AG04450 (cell line): Measurements from ENCODE around the gene MYLK2. TPM values are rescaled to one million over a fixed set of nuclear protein-coding genes. Genes with fewer than 3 reads are reported as not detected.

Experiments used
- CTCF ChIA-PET: fragments of 300-600, 350-600 bp; formaldehyde crosslinking; extraction: SDS; loops from one replicate; lab custom pipeline; 2022; ENCODE audit warnings: antibody characterized with exemption, inconsistent platforms; lab: Charles Lee
- POLR2A ChIA-PET: fragments of 350-600 bp; formaldehyde crosslinking; extraction: SDS; loops from one replicate; lab custom pipeline; 2021; ENCODE audit warnings: antibody characterized with exemption, inconsistent platforms; lab: Yijun Ruan, JAX
- DNase-seq: peaks from one replicate; pipeline ENCODE4 v3.0.0-alpha.2; 2011; ENCODE audit warnings: low read depth, low spot score
- H3K27ac ChIP-seq: one replicate; pipeline ENCODE4 v1.5.1; 2012; ENCODE audit warnings: low read depth, low read length, control low read depth
- H3K27me3 ChIP-seq: one replicate; pipeline ENCODE4 v1.6.0; 2012; ENCODE audit warnings: low read length; ENCODE audit not compliant: control insufficient read depth, insufficient read depth
- H3K4me3 ChIP-seq: 2 replicates; pipeline ENCODE4 v1.5.1; 2011; ENCODE audit warnings: mild to moderate bottlenecking, low read depth, low read length, control low read depth
- H3K9me3 ChIP-seq: 2 replicates; pipeline ENCODE4 v1.5.1; 2012; ENCODE audit warnings: low read length; ENCODE audit not compliant: control insufficient read depth, insufficient read depth
- polyA plus RNA-seq: library from polyadenylated mRNA; depleted of rRNA; stranded (reverse); fragments of >200 nt; gene quantifications from 2 replicates; pipeline ENCODE4 v1.2.3, GENCODE V29; 2011
- TF ChIP-seq, protein P1 (sequence below): IDR thresholded peaks from 2 replicates; pipeline ENCODE4 v1.5.1; 2011; ENCODE audit warnings: low read depth, low read length, control low read depth, inconsistent platforms

The MYLK2 gene
- polyA plus RNA-seq, 1 experiment = not detected

DNA sequence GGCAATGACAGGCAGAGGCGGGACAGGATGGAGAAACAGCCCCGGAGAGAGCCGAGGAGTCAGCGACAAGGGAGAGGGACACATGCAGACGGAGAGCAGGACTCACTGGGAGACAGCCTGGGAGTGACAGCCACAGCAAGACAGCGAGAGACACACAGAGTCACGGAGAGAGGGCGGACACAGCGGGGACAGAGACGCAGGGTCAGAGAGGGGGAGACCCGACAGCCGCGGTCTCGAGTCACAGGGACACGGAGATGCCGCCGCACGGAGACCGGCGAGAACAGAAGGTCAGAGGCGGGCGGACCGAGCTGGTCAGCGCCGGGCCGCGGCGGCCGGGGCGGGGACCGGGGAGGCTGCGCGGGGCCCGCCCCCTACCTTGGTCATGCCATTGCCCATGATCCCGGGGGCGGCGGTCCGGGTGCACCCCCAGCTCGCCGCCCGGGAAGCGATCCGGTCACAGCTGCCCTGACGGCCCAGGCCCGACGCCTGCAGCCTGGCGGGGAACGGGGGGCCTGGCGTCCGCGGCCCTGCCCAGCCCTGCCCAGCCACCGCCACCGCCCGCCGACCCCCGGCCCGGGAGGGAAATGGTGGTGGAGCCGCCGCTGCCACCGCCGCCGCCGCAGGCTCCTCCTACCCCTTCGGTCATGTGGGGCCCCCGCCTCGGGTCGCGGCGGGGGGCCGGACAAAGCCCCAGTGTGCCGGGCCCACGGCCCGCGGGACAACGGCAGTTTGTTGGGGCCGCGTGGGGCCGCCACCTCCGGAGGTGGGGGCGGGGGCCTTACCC is 51.0 kb downstream of the MYLK2 start, which contains the start of the genes DUSP15 and TTLL9:
Gene DUSP15, minus strand, starts transcription at position 586 of the 784 bp plus-strand sequence. Its CDS starts 190 bp downstream, at position 396.
Gene TTLL9, plus strand, starts transcription at position 693 of the 784 bp plus-strand sequence. CDS start 493 bp downstream, outside the sequence.
- CTCF ChIA-PET = no interaction called here
- Histone ChIP-seq H3K27me3 (peaks cover 63% of the 10 kb centered on the region), H3K9me3 (no peaks in the 10 kb centered on the region), H3K4me3 (peak within 1 kb of the TSS; percentile 36; the same call in 1 of the 2 replicates), H3K27ac (no peak within 1 kb of the TSS)
- DNase-seq = no peak
- POLR2A ChIA-PET = interaction anchor here (0.5 kb wide), 1 partner anchor 183 kb away, joined by 3 read pairs; no protein-coding TSS in a partner anchor
- TF ChIP-seq, protein P1, sequence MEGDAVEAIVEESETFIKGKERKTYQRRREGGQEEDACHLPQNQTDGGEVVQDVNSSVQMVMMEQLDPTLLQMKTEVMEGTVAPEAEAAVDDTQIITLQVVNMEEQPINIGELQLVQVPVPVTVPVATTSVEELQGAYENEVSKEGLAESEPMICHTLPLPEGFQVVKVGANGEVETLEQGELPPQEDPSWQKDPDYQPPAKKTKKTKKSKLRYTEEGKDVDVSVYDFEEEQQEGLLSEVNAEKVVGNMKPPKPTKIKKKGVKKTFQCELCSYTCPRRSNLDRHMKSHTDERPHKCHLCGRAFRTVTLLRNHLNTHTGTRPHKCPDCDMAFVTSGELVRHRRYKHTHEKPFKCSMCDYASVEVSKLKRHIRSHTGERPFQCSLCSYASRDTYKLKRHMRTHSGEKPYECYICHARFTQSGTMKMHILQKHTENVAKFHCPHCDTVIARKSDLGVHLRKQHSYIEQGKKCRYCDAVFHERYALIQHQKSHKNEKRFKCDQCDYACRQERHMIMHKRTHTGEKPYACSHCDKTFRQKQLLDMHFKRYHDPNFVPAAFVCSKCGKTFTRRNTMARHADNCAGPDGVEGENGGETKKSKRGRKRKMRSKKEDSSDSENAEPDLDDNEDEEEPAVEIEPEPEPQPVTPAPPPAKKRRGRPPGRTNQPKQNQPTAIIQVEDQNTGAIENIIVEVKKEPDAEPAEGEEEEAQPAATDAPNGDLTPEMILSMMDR = no peak

- ChIA-PET CTCF (interaction anchor here (1.3 to 1.9 kb wide), 2 partner anchors 18 to 19 kb away, joined by 3 to 10 read pairs; no protein-coding TSS in a partner anchor), POLR2A (interaction anchor here (0.5 kb wide), 1 partner anchor 183 kb away, joined by 3 read pairs; no protein-coding TSS in a partner anchor)
- TF ChIP-seq, protein P1 = no peak
- H3K27me3 ChIP-seq = peaks cover 58% of the 10 kb centered on the region
- H3K9me3 ChIP-seq = no peaks in the 10 kb centered on the region
- no peak overlapping the region; the same call in 1 of the 2 replicates for H3K4me3 ChIP-seq
- H3K27ac ChIP-seq = no peak overlapping the region
- no peak for DNase-seq
Measured at GRCh38 chr20:31870726-31871617, 51.8 kb downstream of the MYLK2 start.

DNA sequence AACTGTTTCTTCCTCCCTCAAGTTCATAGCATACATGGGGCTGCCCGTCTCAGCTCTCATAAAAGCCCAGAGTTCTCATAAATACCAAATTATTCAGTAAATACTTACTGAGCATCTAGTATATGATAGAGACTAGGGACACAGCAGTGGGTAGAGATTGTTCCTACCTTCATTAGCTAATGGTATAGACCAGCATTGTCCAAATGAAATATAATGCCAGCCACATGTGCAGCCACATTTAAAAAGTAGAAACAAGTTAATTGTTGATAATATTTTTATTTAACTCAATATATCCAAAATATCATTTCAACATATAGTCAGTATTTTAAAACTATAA is 52.4 kb downstream of the MYLK2 start:
- TF ChIP-seq, protein P1 = no peak
- no peak overlapping the region for H3K4me3 ChIP-seq
- no peak for DNase-seq
- ChIA-PET POLR2A (no interaction called here), CTCF (interaction anchor here (0.7 to 1.9 kb wide), 3 partner anchors 18 to 604 kb away, joined by 3 to 10 read pairs (median 3); no protein-coding TSS in a partner anchor)
- no peaks in the 10 kb centered on the region for H3K9me3 ChIP-seq
- H3K27ac ChIP-seq = no peak overlapping the region
- peaks cover 52% of the 10 kb centered on the region for H3K27me3 ChIP-seq

DNA sequence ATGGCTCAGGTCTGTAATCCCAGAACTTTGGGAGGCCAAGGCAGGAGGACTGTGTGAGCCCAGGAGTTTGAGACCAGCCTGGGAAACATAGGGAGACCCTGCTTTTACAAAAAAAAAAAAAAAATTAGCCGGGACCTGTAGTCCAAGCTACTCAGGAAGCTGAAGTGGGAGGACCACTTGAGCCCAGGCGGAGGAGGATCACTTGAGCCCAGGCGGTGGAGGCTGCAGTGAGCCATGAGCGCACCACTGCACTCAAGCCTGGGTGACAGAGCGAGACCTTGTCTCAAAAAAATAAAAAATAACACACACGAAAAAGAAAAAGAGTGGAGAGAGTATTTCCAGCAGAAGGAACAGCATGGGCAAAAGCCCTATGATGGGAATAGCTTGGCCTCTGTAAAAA is 53.2 kb downstream of the MYLK2 start:
- H3K27me3 ChIP-seq = peaks cover 47% of the 10 kb centered on the region
- TF ChIP-seq, protein P1 = no peak
- CTCF ChIA-PET = interaction anchor here (0.7 to 1.9 kb wide), 4 partner anchors 19 to 603 kb away, joined by 3 to 10 read pairs (median 3); no protein-coding TSS in a partner anchor
- POLR2A ChIA-PET = no interaction called here
- H3K4me3 ChIP-seq = no peak overlapping the region
- H3K9me3 ChIP-seq = no peaks in the 10 kb centered on the region
- no peak for DNase-seq
- no peak overlapping the region for H3K27ac ChIP-seq
